OCI-LY7 (cell line): Measurements from ENCODE around the gene PAK5.

Experiments used
- CTCF ChIP-seq: fragments of 200-600 bp; sonication (generic); conservative IDR thresholded peaks from 2 replicates; pipeline ENCODE4 v1.5.1; 2014; ENCODE audit warnings: mild to moderate bottlenecking, antibody characterized with exemption, low read length, moderate library complexity, mixed read lengths
- EZH2phosphoT487 ChIP-seq: fragments of 200-600 bp; sonication (generic); IDR thresholded peaks from 2 replicates; pipeline ENCODE4 v1.6.1; 2018; ENCODE audit warnings: low read depth, borderline replicate concordance, mild to moderate bottlenecking, mixed run types, antibody characterized with exemption, low read length, moderate library complexity, mixed read lengths

- TF ChIP-seq CTCF (peak; percentile 45), EZH2phosphoT487 (no peak)
These were observed 220.9 kb downstream of the PAK5 start for GRCh38 chr20:9617940-9618339.
